ENCODE measurements around the gene CAMTA1.

The CAMTA1 gene

GRCh38 chr1:7343882-7344281 is 558.6 kb downstream of the CAMTA1 start:
- ATAC-seq = no peak
- no peak for TF ChIP-seq ZC3H10 (CRISPR knock-in tag; IDR thresholded peaks at IDR 0.05)
- no peak for TF ChIP-seq PATZ1 (CRISPR knock-in tag; IDR thresholded peaks at IDR 0.05; ENCODE audit: borderline replicate concordance)
- no peak for TF ChIP-seq BACH2 (CRISPR knock-in tag; IDR thresholded peaks at IDR 0.05; ENCODE audit: borderline replicate concordance)
- TF ChIP-seq ZNF565 (CRISPR knock-in tag; conservative IDR thresholded peaks at IDR 0.05; ENCODE audit: low read depth) = no peak
- TF ChIP-seq ESRRG (CRISPR knock-in tag; IDR thresholded peaks at IDR 0.05) = no peak
- TF ChIP-seq CSDC2 (CRISPR knock-in tag; IDR thresholded peaks at IDR 0.05) = no peak
- no peak for TF ChIP-seq SNAI2 (CRISPR knock-in tag; IDR thresholded peaks at IDR 0.05)
- no peak for TF ChIP-seq RARB (CRISPR knock-in tag; IDR thresholded peaks at IDR 0.05)

- ATAC-seq = no peak
- TF ChIP-seq ZNF565 (CRISPR knock-in tag; conservative IDR thresholded peaks at IDR 0.05; ENCODE audit: low read depth) (no peak), PATZ1 (CRISPR knock-in tag; IDR thresholded peaks at IDR 0.05; ENCODE audit: borderline replicate concordance) (no peak), OSR1 (CRISPR knock-in tag; IDR thresholded peaks at IDR 0.05) (no peak)
These were observed 559.0 kb downstream of the CAMTA1 start for GRCh38 chr1:7344299-7344698.

- no peak for ATAC-seq
- TF ChIP-seq PPARA (CRISPR knock-in tag; IDR thresholded peaks at IDR 0.05; ENCODE audit: borderline replicate concordance) (no peak), ARNTL (CRISPR knock-in tag; IDR thresholded peaks at IDR 0.05; ENCODE audit: borderline replicate concordance, low read depth) (no peak), ISL1 (CRISPR knock-in tag; IDR thresholded peaks at IDR 0.05) (no peak)
These were observed 560.3 kb downstream of the CAMTA1 start for GRCh38 chr1:7345516-7345915.

- TF ChIP-seq OSR1 (CRISPR knock-in tag; IDR thresholded peaks at IDR 0.05) (no peak), CREB5 (CRISPR knock-in tag; IDR thresholded peaks at IDR 0.05; ENCODE audit: low read depth) (no peak), ZC3H10 (CRISPR knock-in tag; IDR thresholded peaks at IDR 0.05) (no peak), SNAI2 (CRISPR knock-in tag; IDR thresholded peaks at IDR 0.05) (no peak), TOX (CRISPR knock-in tag; IDR thresholded peaks at IDR 0.05; ENCODE audit: borderline replicate concordance) (no peak), BACH2 (CRISPR knock-in tag; IDR thresholded peaks at IDR 0.05; ENCODE audit: borderline replicate concordance) (no peak), ZFP30 (CRISPR knock-in tag; IDR thresholded peaks at IDR 0.05) (no peak), ESRRG (CRISPR knock-in tag; IDR thresholded peaks at IDR 0.05) (no peak), RARB (CRISPR knock-in tag; IDR thresholded peaks at IDR 0.05) (no peak), TSHZ2 (CRISPR knock-in tag; IDR thresholded peaks at IDR 0.05) (no peak), ZNF70 (CRISPR knock-in tag; IDR thresholded peaks at IDR 0.05) (no peak), ZNF8 (CRISPR knock-in tag; IDR thresholded peaks at IDR 0.05) (no peak), ZFP3 (CRISPR knock-in tag; IDR thresholded peaks at IDR 0.05) (no peak), PPARA (CRISPR knock-in tag; IDR thresholded peaks at IDR 0.05; ENCODE audit: borderline replicate concordance) (no peak), TCF4 (CRISPR knock-in tag; IDR thresholded peaks at IDR 0.05; ENCODE audit: borderline replicate concordance) (no peak), ISL1 (CRISPR knock-in tag; IDR thresholded peaks at IDR 0.05) (no peak), CSDC2 (CRISPR knock-in tag; IDR thresholded peaks at IDR 0.05) (no peak)
- no peak for ATAC-seq
These were observed 560.9 kb downstream of the CAMTA1 start for GRCh38 chr1:7346070-7346596.
